ENCODE results near the gene WASL.

WASL gene

DNA sequence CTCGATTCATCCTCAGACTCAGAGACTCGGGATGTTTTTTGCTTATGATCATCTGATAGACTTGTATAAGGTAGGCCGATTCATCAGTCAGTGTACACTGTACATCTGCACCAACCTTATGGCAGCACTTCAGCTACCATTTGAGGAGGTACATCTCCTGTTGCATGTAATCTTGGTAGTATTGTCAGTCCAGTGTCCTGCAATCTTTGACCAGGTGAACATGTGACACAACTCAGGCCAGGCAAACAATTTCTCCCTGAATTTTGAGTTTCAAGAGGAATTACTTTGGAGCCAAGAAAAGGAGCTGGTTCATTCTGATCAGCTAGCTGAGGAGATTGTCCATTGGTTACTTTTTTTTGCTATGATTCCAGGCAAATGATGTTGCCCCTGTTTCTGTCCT, 19.7 kb upstream of the WASL start:
- peaks cover 4% of the 10 kb centered on the region; the same call in 1 of the 2 replicates for H3K4me1 ChIP-seq (ENCODE audit: insufficient read depth, low read length)
- H3K27ac ChIP-seq (ENCODE audit: low read length), result no peak overlapping the region
- H3K4me3 ChIP-seq (ENCODE audit: low read length), result no peak overlapping the region
- H3K9ac ChIP-seq (ENCODE audit: low read depth, low read length), result no peak overlapping the region
- H3K27me3 ChIP-seq (ENCODE audit: insufficient read depth, low read length), result no peaks in the 10 kb centered on the region
- H3K9me3 ChIP-seq (ENCODE audit: insufficient read depth, low read depth, low read length), result no peaks in the 10 kb centered on the region
- no peaks in the 10 kb centered on the region for H3K36me3 ChIP-seq (ENCODE audit: insufficient read depth, low read depth, low read length)

DNA sequence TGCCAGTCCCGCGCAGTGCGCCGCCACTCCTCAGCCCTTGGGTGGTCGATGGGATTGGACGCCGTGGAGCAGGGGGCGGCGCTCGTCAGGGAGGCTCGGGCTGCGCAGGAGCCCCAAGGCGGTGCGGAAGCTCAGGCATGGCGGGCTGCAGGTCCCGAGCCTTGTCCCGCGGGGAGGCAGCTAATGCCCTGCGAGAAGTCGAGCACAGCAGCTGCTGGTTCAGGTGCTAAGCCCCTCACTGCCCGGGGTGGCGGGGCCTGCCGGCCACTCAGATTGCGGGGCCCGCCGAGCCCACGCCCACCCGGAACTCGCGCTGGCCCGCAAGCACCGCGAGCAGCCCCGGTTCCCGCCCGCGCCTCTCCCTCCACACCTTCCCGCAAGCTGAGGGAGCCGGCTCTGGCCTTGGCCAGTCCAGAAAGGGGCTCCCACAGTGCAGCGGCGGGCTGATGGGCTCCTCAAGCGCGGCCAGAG, 14.4 kb upstream of the WASL start:
- H3K4me3 ChIP-seq (ENCODE audit: low read length), result no peak overlapping the region
- H3K36me3 ChIP-seq (ENCODE audit: insufficient read depth, low read depth, low read length), result no peaks in the 10 kb centered on the region
- H3K9me3 ChIP-seq (ENCODE audit: insufficient read depth, low read depth, low read length), result no peaks in the 10 kb centered on the region
- no peak overlapping the region for H3K9ac ChIP-seq (ENCODE audit: low read depth, low read length)
- no peaks in the 10 kb centered on the region for H3K27me3 ChIP-seq (ENCODE audit: insufficient read depth, low read length)
- peaks cover 4% of the 10 kb centered on the region; the same call in 1 of the 2 replicates for H3K4me1 ChIP-seq (ENCODE audit: insufficient read depth, low read length)
- no peak overlapping the region for H3K27ac ChIP-seq (ENCODE audit: low read length)

GRCh38 chr7:123761729-123762128, 12.9 kb upstream of the WASL start:
- H3K27me3 ChIP-seq (ENCODE audit: insufficient read depth, low read length), result no peaks in the 10 kb centered on the region
- H3K9me3 ChIP-seq (ENCODE audit: insufficient read depth, low read depth, low read length), result no peaks in the 10 kb centered on the region
- no peak overlapping the region for H3K4me3 ChIP-seq (ENCODE audit: low read length)
- no peak overlapping the region for H3K9ac ChIP-seq (ENCODE audit: low read depth, low read length)
- H3K27ac ChIP-seq (ENCODE audit: low read length), result no peak overlapping the region
- H3K36me3 ChIP-seq (ENCODE audit: insufficient read depth, low read depth, low read length), result no peaks in the 10 kb centered on the region
- H3K4me1 ChIP-seq (ENCODE audit: insufficient read depth, low read length), result no peaks in the 10 kb centered on the region; the same call in 1 of the 2 replicates

DNA sequence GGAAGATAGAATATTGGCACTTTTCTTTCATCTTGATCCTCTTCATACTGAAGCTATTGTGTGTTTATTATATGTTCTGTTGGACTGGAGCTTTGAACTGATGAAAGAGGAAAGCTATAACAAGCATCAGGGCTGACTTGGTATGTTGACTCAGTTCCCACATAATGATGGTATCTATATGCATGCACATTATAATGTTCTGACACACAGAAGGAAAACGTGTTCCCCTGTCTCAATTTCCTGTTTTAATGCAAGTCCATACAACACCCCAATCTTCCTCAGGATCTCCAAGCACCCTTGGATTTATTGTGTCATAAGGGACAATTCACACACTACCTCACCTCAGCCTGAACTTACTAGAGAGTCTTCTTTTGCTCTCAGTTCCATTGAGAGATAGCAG, 8.3 kb upstream of the WASL start:
- no peak overlapping the region for H3K9ac ChIP-seq (ENCODE audit: low read depth, low read length)
- no peaks in the 10 kb centered on the region for H3K9me3 ChIP-seq (ENCODE audit: insufficient read depth, low read depth, low read length)
- H3K36me3 ChIP-seq (ENCODE audit: insufficient read depth, low read depth, low read length), result no peaks in the 10 kb centered on the region
- no peak overlapping the region for H3K27ac ChIP-seq (ENCODE audit: low read length)
- H3K4me3 ChIP-seq (ENCODE audit: low read length), result no peak overlapping the region
- peaks cover 18% of the 10 kb centered on the region for H3K4me1 ChIP-seq (ENCODE audit: insufficient read depth, low read length)
- no peaks in the 10 kb centered on the region for H3K27me3 ChIP-seq (ENCODE audit: insufficient read depth, low read length)

DNA sequence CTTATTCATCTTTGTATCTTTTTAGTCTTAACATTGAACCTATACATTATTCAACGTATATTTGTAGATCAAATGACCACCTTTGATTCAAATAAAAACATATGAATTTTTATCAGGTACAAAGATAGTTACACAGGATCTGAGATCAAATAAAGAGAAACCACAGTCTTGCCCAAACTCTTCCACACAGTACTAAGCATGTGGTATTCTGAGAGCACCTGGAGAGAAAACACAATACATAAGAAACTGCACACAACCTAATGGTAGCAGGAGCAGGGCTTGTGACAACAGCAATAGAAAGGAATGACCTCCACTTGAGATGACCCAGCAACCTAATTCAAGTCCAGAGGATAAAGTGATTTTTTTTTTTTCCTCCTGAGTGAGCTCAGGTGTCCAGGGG, 6.5 kb upstream of the WASL start:
- Histone ChIP-seq H3K9ac (ENCODE audit: low read depth, low read length) (no peak overlapping the region), H3K27ac (ENCODE audit: low read length) (no peak overlapping the region), H3K36me3 (ENCODE audit: insufficient read depth, low read depth, low read length) (no peaks in the 10 kb centered on the region), H3K4me3 (ENCODE audit: low read length) (no peak overlapping the region), H3K27me3 (ENCODE audit: insufficient read depth, low read length) (no peaks in the 10 kb centered on the region), H3K4me1 (ENCODE audit: insufficient read depth, low read length) (peaks cover 32% of the 10 kb centered on the region), H3K9me3 (ENCODE audit: insufficient read depth, low read depth, low read length) (no peaks in the 10 kb centered on the region)

DNA sequence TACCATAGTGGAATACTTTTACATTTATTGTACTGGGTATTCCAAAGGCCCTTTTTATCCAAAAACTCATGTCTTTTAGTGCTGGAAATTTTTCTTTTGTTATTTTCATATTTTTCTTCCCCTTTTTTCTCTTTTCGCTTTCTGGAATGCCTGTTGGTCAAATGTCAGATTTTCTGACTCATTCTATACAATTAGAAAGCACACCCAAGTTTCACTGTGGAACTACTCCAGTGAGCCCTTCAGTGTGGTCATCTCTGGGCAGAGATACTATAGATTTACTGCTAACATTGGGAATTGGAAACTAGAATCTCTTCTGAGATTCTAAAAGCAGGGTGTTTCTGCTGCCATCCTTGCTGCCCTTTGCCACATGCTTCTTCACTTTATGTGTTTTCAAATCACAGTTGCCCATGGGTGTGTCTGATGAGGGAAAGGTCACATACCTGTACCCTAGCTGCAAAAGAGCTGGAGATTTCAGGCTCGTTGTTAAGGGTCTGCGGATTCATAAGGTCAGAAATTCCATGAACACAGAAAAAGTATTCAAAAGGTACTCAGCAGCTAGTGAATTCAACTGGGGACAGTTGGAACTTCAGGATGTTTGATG, 5.6 kb upstream of the WASL start:
- H3K36me3 ChIP-seq (ENCODE audit: insufficient read depth, low read depth, low read length), result no peaks in the 10 kb centered on the region
- H3K4me3 ChIP-seq (ENCODE audit: low read length), result no peak overlapping the region
- H3K27me3 ChIP-seq (ENCODE audit: insufficient read depth, low read length), result no peaks in the 10 kb centered on the region
- peaks cover 32% of the 10 kb centered on the region for H3K4me1 ChIP-seq (ENCODE audit: insufficient read depth, low read length)
- H3K9ac ChIP-seq (ENCODE audit: low read depth, low read length), result no peak overlapping the region
- H3K27ac ChIP-seq (ENCODE audit: low read length), result no peak overlapping the region
- no peaks in the 10 kb centered on the region for H3K9me3 ChIP-seq (ENCODE audit: insufficient read depth, low read depth, low read length)

GRCh38 chr7:123752534-123752933, 3.7 kb upstream of the WASL start:
- Histone ChIP-seq H3K4me1 (ENCODE audit: insufficient read depth, low read length) (peaks cover 32% of the 10 kb centered on the region), H3K27me3 (ENCODE audit: insufficient read depth, low read length) (no peaks in the 10 kb centered on the region), H3K36me3 (ENCODE audit: insufficient read depth, low read depth, low read length) (no peaks in the 10 kb centered on the region), H3K27ac (ENCODE audit: low read length) (no peak overlapping the region), H3K4me3 (ENCODE audit: low read length) (peak overlapping the region; percentile 97; the same call in 1 of the 2 replicates), H3K9ac (ENCODE audit: low read depth, low read length) (peak overlapping the region; percentile 43; the same call in 1 of the 2 replicates), H3K9me3 (ENCODE audit: insufficient read depth, low read depth, low read length) (no peaks in the 10 kb centered on the region)

DNA sequence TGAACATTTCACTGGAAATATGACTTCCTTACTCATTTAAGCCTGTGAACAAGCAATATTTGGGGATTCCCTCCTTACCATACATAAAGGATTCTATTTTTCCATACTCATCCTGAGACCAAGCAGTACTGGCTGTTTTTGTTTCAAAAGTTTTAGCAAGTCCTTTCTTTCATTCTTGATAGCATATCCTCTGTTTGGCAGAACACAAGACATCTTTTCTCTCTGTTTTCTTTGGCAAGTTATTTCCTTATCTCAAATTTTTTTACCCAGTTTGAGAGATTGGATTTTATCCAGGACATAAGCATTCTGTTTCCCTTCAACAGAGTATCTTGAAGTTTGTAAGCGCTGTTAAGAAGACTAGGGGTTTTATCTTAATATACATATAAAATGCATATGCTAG, 3.0 kb upstream of the WASL start:
- H3K27ac ChIP-seq (ENCODE audit: low read length), result peak overlapping the region; percentile 57
- peak overlapping the region; percentile 43 for H3K9ac ChIP-seq (ENCODE audit: low read depth, low read length)
- H3K27me3 ChIP-seq (ENCODE audit: insufficient read depth, low read length), result no peaks in the 10 kb centered on the region

GRCh38 chr7:123750389-123751230, 1.8 kb upstream of the WASL start:
- Histone ChIP-seq H3K36me3 (ENCODE audit: insufficient read depth, low read depth, low read length) (no peaks in the 10 kb centered on the region), H3K27me3 (ENCODE audit: insufficient read depth, low read length) (no peaks in the 10 kb centered on the region), H3K4me1 (ENCODE audit: insufficient read depth, low read length) (peaks cover 46% of the 10 kb centered on the region), H3K27ac (ENCODE audit: low read length) (no peak overlapping the region), H3K9me3 (ENCODE audit: insufficient read depth, low read depth, low read length) (no peaks in the 10 kb centered on the region), H3K4me3 (ENCODE audit: low read length) (peak overlapping the region; percentile 97), H3K9ac (ENCODE audit: low read depth, low read length) (peak overlapping the region; percentile 94; the same call in 1 of the 2 replicates)

More for the DNA sequence above, 3.0 kb upstream of the WASL start:
- Histone ChIP-seq H3K9me3 (ENCODE audit: insufficient read depth, low read depth, low read length) (no peaks in the 10 kb centered on the region), H3K4me3 (ENCODE audit: low read length) (peak overlapping the region; percentile 97), H3K4me1 (ENCODE audit: insufficient read depth, low read length) (peaks cover 34% of the 10 kb centered on the region), H3K36me3 (ENCODE audit: insufficient read depth, low read depth, low read length) (no peaks in the 10 kb centered on the region)

GRCh38 chr7:123749537-123749857, 694 bp upstream of the WASL start:
- Histone ChIP-seq H3K9ac (ENCODE audit: low read depth, low read length) (peak overlapping the region; percentile 94), H3K4me1 (ENCODE audit: insufficient read depth, low read length) (peaks cover 56% of the 10 kb centered on the region), H3K27me3 (ENCODE audit: insufficient read depth, low read length) (no peaks in the 10 kb centered on the region), H3K4me3 (ENCODE audit: low read length) (peak overlapping the region; percentile 97), H3K9me3 (ENCODE audit: insufficient read depth, low read depth, low read length) (no peaks in the 10 kb centered on the region), H3K36me3 (ENCODE audit: insufficient read depth, low read depth, low read length) (no peaks in the 10 kb centered on the region), H3K27ac (ENCODE audit: low read length) (peak overlapping the region; percentile 81)

DNA sequence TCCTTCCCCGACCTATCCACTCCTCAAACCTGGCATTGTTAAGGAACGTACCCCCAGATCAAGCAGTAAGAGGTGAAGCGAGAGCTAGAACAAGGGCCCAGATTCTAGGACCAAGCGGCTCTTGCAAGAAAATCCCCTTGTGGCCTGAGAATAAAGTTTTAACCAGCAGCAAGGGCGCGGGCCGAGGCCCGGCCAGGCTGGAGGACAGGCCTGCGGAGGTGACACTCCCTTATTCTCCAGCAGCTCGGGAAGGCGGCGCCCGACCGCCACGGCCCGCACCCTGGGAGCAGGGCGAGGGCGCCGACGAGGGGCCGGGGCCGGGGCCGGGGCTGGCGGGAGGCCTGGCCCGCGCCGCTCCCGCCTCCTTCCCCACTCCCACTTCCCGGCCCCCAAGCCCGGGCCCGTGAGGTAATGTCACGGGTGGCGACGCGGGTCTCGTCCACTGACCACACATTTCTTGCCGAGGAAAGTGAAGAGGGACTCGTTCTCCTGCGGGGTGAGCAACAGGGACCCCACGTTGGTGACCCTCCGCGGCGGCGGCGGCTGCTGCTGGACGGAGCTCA, 551 bp downstream of the WASL start:
- Histone ChIP-seq H3K36me3 (ENCODE audit: insufficient read depth, low read depth, low read length) (no peaks in the 10 kb centered on the region), H3K9ac (ENCODE audit: low read depth, low read length) (peak overlapping the region; percentile 93), H3K4me1 (ENCODE audit: insufficient read depth, low read length) (peaks cover 62% of the 10 kb centered on the region), H3K27me3 (ENCODE audit: insufficient read depth, low read length) (no peaks in the 10 kb centered on the region), H3K4me3 (ENCODE audit: low read length) (peak overlapping the region; percentile 97), H3K27ac (ENCODE audit: low read length) (peak overlapping the region; percentile 78), H3K9me3 (ENCODE audit: insufficient read depth, low read depth, low read length) (no peaks in the 10 kb centered on the region)
